Measurements from ENCODE around the gene ZNG1B. TPM values are rescaled to one million over a fixed set of nuclear protein-coding genes. Genes with fewer than 3 reads are reported as not detected.
A peak's percentile ranks its signal among the peaks of the same experiment; 100 is the strongest.
"Not testable (repeated sequence)": the region's sequence is repeated elsewhere in the genome, so short reads cannot be mapped to it uniquely, and the experiment has no call there.

The ZNG1B gene
- total RNA-seq, 1 donor from 2014 or later: 19.2 TPM

- H3K27ac ChIP-seq; DNase-seq (ENCODE audit: extremely low spot score in 2 of 2); H3K4me3 ChIP-seq; H3K27me3 ChIP-seq; H3K4me1 ChIP-seq; H3K9me3 ChIP-seq; H3K36me3 ChIP-seq; intact Hi-C loops (cut with DNase I): not testable (repeated sequence)
These were observed 5.7 kb upstream of the ZNG1B start for GRCh38 chr2:113431773-113432172.

- H3K4me3 ChIP-seq; H3K27me3 ChIP-seq; DNase-seq (ENCODE audit: extremely low spot score in 2 of 2); H3K27ac ChIP-seq; H3K4me1 ChIP-seq; intact Hi-C loops (cut with DNase I); H3K36me3 ChIP-seq; H3K9me3 ChIP-seq: not testable (repeated sequence)
These were observed 4.0 kb upstream of the ZNG1B start for GRCh38 chr2:113433468-113433867.

- H3K4me1 ChIP-seq; H3K9me3 ChIP-seq; H3K27me3 ChIP-seq; H3K4me3 ChIP-seq; DNase-seq (ENCODE audit: extremely low spot score in 2 of 2); H3K27ac ChIP-seq; H3K36me3 ChIP-seq; intact Hi-C loops (cut with DNase I): not testable (repeated sequence)
These were observed 28.3 kb downstream of the ZNG1B start for GRCh38 chr2:113465770-113466169.

GRCh38 chr2:113476688-113477368 is 39.3 kb downstream of the ZNG1B start:
- intact Hi-C loops (cut with DNase I): not testable (repeated sequence)

GRCh38 chr2:113496527-113496926 is 59.0 kb downstream of the ZNG1B start:
- intact Hi-C loops (cut with DNase I); H3K27me3 ChIP-seq; H3K4me1 ChIP-seq; H3K4me3 ChIP-seq; H3K27ac ChIP-seq; DNase-seq (ENCODE audit: extremely low spot score in 2 of 2); H3K36me3 ChIP-seq; H3K9me3 ChIP-seq: not testable (repeated sequence)

More at GRCh38 chr2:113476688-113477368, 39.3 kb downstream of the ZNG1B start:
- DNase-seq (ENCODE audit: extremely low spot score in 2 of 2); H3K27me3 ChIP-seq; H3K9me3 ChIP-seq; H3K4me1 ChIP-seq; H3K36me3 ChIP-seq; H3K27ac ChIP-seq; H3K4me3 ChIP-seq: not testable (repeated sequence)

GRCh38 chr2:113498365-113498764 is 60.9 kb downstream of the ZNG1B start, which contains the start of gene FOXD4L1:
Gene FOXD4L1 (plus strand): TSS chr2:113498665. CDS start chr2:113499257, 592 bp downstream.
- H3K4me3 ChIP-seq; intact Hi-C loops (cut with DNase I); DNase-seq (ENCODE audit: extremely low spot score in 2 of 2); H3K27ac ChIP-seq; H3K9me3 ChIP-seq; H3K4me1 ChIP-seq; H3K27me3 ChIP-seq; H3K36me3 ChIP-seq: not testable (repeated sequence)

- H3K4me1 ChIP-seq; H3K9me3 ChIP-seq; DNase-seq (ENCODE audit: extremely low spot score in 2 of 2); H3K27me3 ChIP-seq; intact Hi-C loops (cut with DNase I); H3K27ac ChIP-seq; H3K36me3 ChIP-seq; H3K4me3 ChIP-seq: not testable (repeated sequence)
These were observed 61.8 kb downstream of the ZNG1B start for GRCh38 chr2:113499019-113499885.

DNA sequence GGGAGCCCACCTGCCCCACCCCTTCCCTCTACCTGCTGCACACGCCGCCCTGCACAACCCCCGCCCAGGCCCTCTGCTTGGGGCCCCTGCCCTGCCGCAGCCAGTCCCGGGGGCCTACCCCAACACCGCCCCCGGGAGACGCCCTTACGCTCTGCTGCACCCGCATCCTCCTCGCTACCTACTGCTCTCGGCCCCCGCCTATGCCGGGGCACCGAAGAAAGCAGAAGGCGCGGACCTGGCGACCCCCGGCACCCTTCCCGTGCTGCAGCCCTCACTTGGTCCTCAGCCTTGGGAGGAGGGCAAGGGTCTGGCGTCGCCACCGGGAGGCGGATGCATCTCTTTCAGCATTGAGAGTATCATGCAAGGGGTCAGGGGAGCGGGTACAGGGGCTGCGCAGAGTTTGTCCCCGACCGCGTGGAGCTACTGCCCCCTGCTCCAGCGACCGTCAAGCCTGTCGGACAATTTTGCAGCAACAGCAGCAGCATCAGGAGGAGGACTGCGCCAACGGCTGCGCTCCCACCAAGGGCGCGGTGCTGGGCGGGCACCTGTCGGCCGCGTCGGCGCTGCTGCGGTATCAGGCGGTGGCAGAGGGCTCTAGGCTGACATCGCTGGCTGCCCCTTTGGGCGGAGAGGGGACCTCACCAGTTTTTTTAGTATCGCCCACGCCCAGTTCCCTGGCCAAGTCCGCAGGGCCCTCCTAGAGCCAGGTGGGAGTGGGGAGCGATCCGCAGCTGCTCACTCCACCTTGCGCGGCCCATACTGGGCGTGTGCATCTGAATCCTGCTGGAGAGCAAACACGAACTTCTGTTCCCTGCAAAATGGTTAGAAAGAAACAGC is 62.6 kb downstream of the ZNG1B start:
- H3K9me3 ChIP-seq; H3K4me1 ChIP-seq; H3K4me3 ChIP-seq; H3K27ac ChIP-seq; H3K27me3 ChIP-seq; intact Hi-C loops (cut with DNase I); H3K36me3 ChIP-seq; DNase-seq (ENCODE audit: extremely low spot score in 2 of 2): not testable (repeated sequence)

DNA sequence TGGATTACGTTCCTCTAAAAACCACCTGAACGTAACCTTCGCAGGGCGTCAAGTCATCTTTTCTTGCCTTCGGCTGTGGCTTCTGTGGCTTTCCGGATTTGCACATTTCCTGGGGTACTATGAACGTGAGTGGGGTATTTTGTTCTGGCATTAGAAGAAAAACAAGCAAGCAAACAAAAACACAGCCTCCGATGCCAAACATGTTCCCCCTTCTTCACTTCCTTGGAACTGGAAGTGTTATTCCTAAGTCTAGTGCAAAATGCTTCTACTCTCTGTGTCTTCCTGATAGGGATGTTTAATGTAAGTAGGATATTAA is 63.2 kb downstream of the ZNG1B start:
- H3K4me1 ChIP-seq; intact Hi-C loops (cut with DNase I); H3K4me3 ChIP-seq; H3K36me3 ChIP-seq; H3K9me3 ChIP-seq; H3K27me3 ChIP-seq; H3K27ac ChIP-seq; DNase-seq (ENCODE audit: extremely low spot score in 2 of 2): not testable (repeated sequence)

DNA sequence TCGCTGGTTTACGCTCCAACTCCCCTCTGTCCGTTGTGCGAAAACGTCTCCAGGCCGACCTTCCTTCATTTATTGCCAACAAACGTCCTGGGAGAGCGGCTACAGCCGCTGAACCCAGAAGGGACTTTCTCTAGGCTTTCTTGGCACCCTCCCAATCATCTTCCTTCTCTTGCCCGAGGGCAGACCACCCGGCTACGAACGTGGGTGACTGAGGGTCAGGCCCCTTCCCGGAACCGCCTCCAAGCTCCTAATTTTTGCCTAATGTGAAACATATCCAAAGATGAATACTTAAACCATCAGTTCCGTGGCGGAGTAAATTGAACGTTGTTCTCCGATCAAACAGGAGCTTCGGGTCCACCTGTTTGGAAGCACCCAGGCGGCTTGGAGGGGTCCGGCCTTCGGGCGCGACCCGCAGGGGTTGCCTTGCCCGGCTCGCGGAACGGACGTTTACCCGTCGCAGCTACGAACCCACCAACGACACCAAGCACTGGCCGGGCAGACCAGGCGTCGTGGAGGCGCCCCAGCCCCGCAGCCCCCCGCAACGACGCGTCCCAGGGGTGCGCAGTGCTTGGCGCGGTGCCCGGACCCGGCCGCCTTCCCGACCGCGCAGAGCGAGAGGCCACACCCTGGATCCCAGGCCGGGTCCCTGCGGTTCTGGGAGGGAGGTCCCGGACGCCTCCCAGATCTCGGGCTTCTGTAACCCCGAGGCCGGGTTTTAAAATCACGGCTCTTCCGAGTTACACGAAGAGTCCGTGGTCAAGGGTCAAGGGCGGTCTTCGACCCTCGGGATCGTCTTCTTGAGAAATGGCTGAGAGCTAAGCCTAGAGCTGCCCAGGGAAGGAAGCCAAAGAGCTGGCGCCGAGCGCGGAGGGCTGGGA is 65.0 kb downstream of the ZNG1B start:
- H3K4me3 ChIP-seq: peak overlapping the region in 1 of 2 donors; percentile 53
- H3K36me3 ChIP-seq; H3K4me1 ChIP-seq; H3K9me3 ChIP-seq; H3K27ac ChIP-seq; DNase-seq (ENCODE audit: extremely low spot score in 2 of 2); intact Hi-C loops (cut with DNase I); H3K27me3 ChIP-seq: not testable (repeated sequence)

DNA sequence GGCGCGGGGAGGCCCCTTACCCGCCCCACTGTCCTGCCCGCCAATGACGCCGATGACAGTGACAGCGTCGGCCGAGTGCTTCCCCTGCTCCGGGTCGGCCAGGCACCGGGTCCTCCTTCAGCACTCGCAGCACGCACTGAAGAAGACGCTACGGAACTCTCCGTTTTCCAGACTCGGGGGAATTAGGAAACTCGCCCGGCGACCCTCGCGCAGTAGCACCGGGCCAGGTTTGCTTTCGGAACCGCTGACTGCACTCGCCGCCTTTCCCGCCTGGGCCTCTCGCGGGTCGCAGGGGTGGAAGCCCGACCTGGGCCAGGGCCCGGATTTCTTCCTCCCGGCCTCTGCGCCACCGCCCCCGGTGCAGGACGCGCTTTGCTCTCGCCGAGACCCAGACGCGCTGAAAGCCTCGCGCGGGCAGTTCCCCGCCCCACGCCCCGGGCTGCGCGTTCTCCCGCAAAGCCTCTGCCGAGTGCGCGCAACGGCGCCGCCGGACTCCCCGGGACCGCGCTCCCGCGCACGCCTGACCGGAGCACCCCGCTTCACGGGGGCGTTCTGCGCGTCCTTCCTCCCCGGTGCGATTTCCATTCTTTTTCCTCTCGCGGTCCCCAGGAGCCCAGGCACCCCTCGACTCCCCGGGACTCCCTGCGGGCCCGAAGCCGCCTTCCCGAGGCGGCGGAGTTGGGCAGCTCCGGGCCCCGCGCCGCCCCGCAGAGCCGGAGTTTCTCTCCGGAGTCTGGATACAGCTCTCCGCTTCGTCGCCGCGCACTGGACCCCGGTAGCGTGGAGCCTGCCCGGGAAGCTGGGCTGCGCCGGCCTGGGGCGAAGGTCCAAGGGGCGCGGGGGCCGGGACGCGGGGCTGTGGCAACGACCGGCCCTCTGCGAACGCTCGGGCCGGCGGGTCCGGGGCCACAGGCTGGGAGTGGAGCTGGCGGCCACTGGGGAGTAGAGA is 65.9 kb downstream of the ZNG1B start:
- not testable (repeated sequence) for H3K4me1 ChIP-seq; DNase-seq (ENCODE audit: extremely low spot score in 2 of 2); H3K27me3 ChIP-seq

GRCh38 chr2:113504081-113504480 is 66.6 kb downstream of the ZNG1B start:
- H3K4me3 ChIP-seq; DNase-seq (ENCODE audit: extremely low spot score in 2 of 2); H3K27ac ChIP-seq; H3K9me3 ChIP-seq; H3K4me1 ChIP-seq; H3K36me3 ChIP-seq; intact Hi-C loops (cut with DNase I); H3K27me3 ChIP-seq: not testable (repeated sequence)

More for the DNA sequence above, 65.9 kb downstream of the ZNG1B start:
- H3K36me3 ChIP-seq; H3K9me3 ChIP-seq; H3K27ac ChIP-seq; intact Hi-C loops (cut with DNase I): not testable (repeated sequence)
- peak overlapping the region in 1 of 2 donors; percentile 53 for H3K4me3 ChIP-seq
